Heart left ventricle (tissue), 16 donors: ENCODE results near the gene FAM193B. TPM values are rescaled to one million over a fixed set of nuclear protein-coding genes. Genes with fewer than 3 reads are reported as not detected.

Experiments used
- ATAC-seq, 4 donors: fragments of 200-7000 bp; cut with Tn5 transposase; one replicate each; pipeline ENCODE4 v1.9.1; 2020 to 2022; ENCODE audit warnings: moderate library complexity in 4 of 4, mild to moderate bottlenecking in 3 of 4, moderate number of reproducible peaks in 1 of 4
- DNase-seq, 5 donors: peaks; one replicate each; pipeline ENCODE4 v3.0.0-alpha.2; 2020
- H3K27ac ChIP-seq, 12 donors: fragments of 200-600 bp; sonication (generic) in 4 of 12; one replicate each; pipeline versions ENCODE4 v1.5.0 to v1.8.0; 2016 to 2022; ENCODE audit warnings: mild to moderate bottlenecking in 2 of 12
- H3K27me3 ChIP-seq, 9 donors: fragments of 200-600 bp; sonication (generic) in 2 of 9; one replicate each; pipeline versions ENCODE4 v1.5.1 to v1.8.0; 2016 to 2022; ENCODE audit warnings: mild to moderate bottlenecking in 3 of 9
- H3K36me3 ChIP-seq, 9 donors: fragments of 200-600 bp; sonication (generic) in 2 of 9; one replicate each; pipeline versions ENCODE4 v1.5.0 to v1.8.0; 2018 to 2022; ENCODE audit warnings: mild to moderate bottlenecking in 2 of 9
- H3K4me1 ChIP-seq, 12 donors: fragments of 200-600 bp; sonication (generic) in 4 of 12; one replicate each; pipeline versions ENCODE4 v1.5.0 to v1.8.0; 2016 to 2022; ENCODE audit warnings: mild to moderate bottlenecking in 3 of 12
- H3K4me3 ChIP-seq, 12 donors: fragments of 200-600 bp; sonication (generic) in 4 of 12; one replicate each; pipeline versions ENCODE4 v1.5.0 to v1.8.0; 2017 to 2022; ENCODE audit warnings: mild to moderate bottlenecking in 9 of 12, moderate library complexity in 4 of 12
- H3K9me3 ChIP-seq, 12 donors: fragments of 200-600 bp; sonication (generic) in 4 of 12; one replicate each; pipeline versions ENCODE4 v1.5.0 to v1.8.0; 2016 to 2022; ENCODE audit warnings: mild to moderate bottlenecking in 1 of 12
- CTCF ChIP-seq, 12 donors: fragments of 200-600 bp; sonication (generic) in 4 of 12; IDR thresholded peaks; one replicate each; pipeline versions ENCODE4 v1.5.0 to v1.8.0; 2018 to 2022; ENCODE audit warnings: antibody characterized with exemption in 12 of 12, mild to moderate bottlenecking in 5 of 12
- POLR2A ChIP-seq, 2 donors: fragments of 450-650 bp; IDR thresholded peaks; one replicate each; pipeline ENCODE4 v1.6.1; 2017; ENCODE audit warnings: antibody characterized with exemption in 2 of 2, mild to moderate bottlenecking in 2 of 2, moderate library complexity in 2 of 2
- WGBS, 4 donors: extraction: QIAGEN DNeasy Blood & Tissue Kit in 2 of 4; methylation state at CpG; one replicate each; pipeline versions ENCODE4 v1.1.5 to v1.1.7; 2013 to 2018; 5-methylcytosine and 5-hydroxymethylcytosine counted together
- intact Hi-C, 10 donors: fragments of 100-400 bp; cut with DNase I; formaldehyde crosslinking; loops; one replicate each; pipeline versions ENCODE4 v1.11.1 to v1.14.2; 2022
- polyA plus RNA-seq, 2 donors: library from polyadenylated mRNA; stranded (reverse); fragments of 200-250 nt; gene quantifications; one replicate each; pipeline ENCODE4 v1.2.3, GENCODE V29; 2013
- total RNA-seq, 9 donors: library from RNA; depleted of rRNA in 2 of 9; stranded (reverse); fragments of >200 nt in 2 of 9; fragmentation: NEBNext Ultra II Directional in 3 of 9; extraction: Animal tissue kit (Norgen Biotek cat#: 25700) in 3 of 9; gene quantifications; one replicate each; pipeline versions ENCODE4 v1.1.0 to v1.2.4, GENCODE V29; 2016 to 2023
- donor health status: ischemic (EF 13 %, LVEDD 7.1; RV severe dilation, severe dysfunction).
- donor health status: healthy with polysubstance abuse.
- donor health status: DM: no; HTN: yes; CAD: no.
- donor health status: DM: no; HTN: no; CAD: no.
- donor health status: ischemic (EF 25% LVEDD 6.9; RV normal size, moderate dysfunction).
- donor health status: ischemic (EF 25% LVEDD 5.7; RV mildly dilated, moderate dysfunction).
- donor health status: healthy.
- donor health status: DM: yes; HTN: yes; CAD: no.
- donor health status: ischemic (EF 35%, LVEDD 5.7; RV mildly dilated, moderate dysfunction).
- donor health status: nonischemic (EF 11% LVEDD 7.7; RV severe dilation, severe dysfunction).
- donor health status: DM: yes; HTN: yes; CAD: no.
- donor health status: PGD.
- donor health status: ischemic (EF 29% LVEDD 5.4; RV normal size, mild dysfunction).
- donor health status: nonischemic (EF 23%, LVEDD 6.1; RV moderate dilation, normal function).

Gene FAM193B
- total and polyA plus RNA-seq, 11 donors, result 13.1 to 58.9 (median 20.2) TPM

GRCh38 chr5:177591690-177592009 lies 37.3 kb upstream of the FAM193B start:
- Histone ChIP-seq H3K27ac (peak overlapping the region in 8 of 12 donors; percentile 73 to 89 (median 78)), H3K9me3 (no peaks in the 10 kb centered on the region), H3K36me3 (peaks cover 6 to 35% (median 34%) of the 10 kb centered on the region in 9 donors), H3K4me3 (peak overlapping the region; percentile 73 to 99 (median 84)), H3K4me1 (peaks cover 0 to 20% (median 14%) of the 10 kb centered on the region in 12 donors), H3K27me3 (peaks cover 0 to 15% (median 0%) of the 10 kb centered on the region in 9 donors)
- WGBS, 4 donors, result 10 to 16% (median 12%) methylated on average over 8 of the region's 8 CpGs
- ATAC-seq (no peak), DNase-seq (no peak)
- intact Hi-C loops, result loop anchor here in 5 of 10 donors (5.0 to 10.0 kb wide), 5 partner anchors 34 to 77 kb away; partner anchors contain the start of genes DDX41 (in 2 of the 5) and FAM193B (in 1 of the 5)
- TF ChIP-seq POLR2A (IDR thresholded peaks at IDR 0.05) (no peak), CTCF (IDR thresholded peaks at IDR 0.05) (no peak)

- Histone ChIP-seq H3K36me3 (peaks cover 6 to 23% (median 21%) of the 10 kb centered on the region in 9 donors), H3K9me3 (no peaks in the 10 kb centered on the region), H3K4me3 (no peak overlapping the region), H3K27me3 (peaks cover 0 to 15% (median 0%) of the 10 kb centered on the region in 9 donors), H3K27ac (no peak overlapping the region), H3K4me1 (peaks cover 0 to 20% (median 14%) of the 10 kb centered on the region in 12 donors)
- DNase-seq (no peak), ATAC-seq (no peak)
- intact Hi-C loops, result loop anchor here in 5 of 10 donors (5.0 to 10.0 kb wide), 5 partner anchors 33 to 76 kb away; partner anchors contain the start of genes DDX41 (in 2 of the 5) and FAM193B (in 1 of the 5)
- WGBS, 4 donors, result 50 to 72% (median 63%) methylated on average over 1 of the region's 1 CpG
- TF ChIP-seq POLR2A (IDR thresholded peaks at IDR 0.05) (no peak), CTCF (IDR thresholded peaks at IDR 0.05) (no peak)
These were observed 36.0 kb upstream of the FAM193B start for GRCh38 chr5:177590406-177590805.

- H3K27ac ChIP-seq, result no peak overlapping the region
- peaks cover 0 to 15% (median 11%) of the 10 kb centered on the region in 12 donors for H3K4me1 ChIP-seq
- intact Hi-C loops, result no loop called here
- no peak overlapping the region for H3K4me3 ChIP-seq
- ATAC-seq, result no peak
- H3K36me3 ChIP-seq, result peaks cover 0 to 3% (median 2%) of the 10 kb centered on the region in 9 donors
- H3K27me3 ChIP-seq, result peaks cover 0 to 15% (median 0%) of the 10 kb centered on the region in 9 donors
- 52 to 55% (median 54%) methylated on average over 13 of the region's 13 CpGs for WGBS, 4 donors
- TF ChIP-seq CTCF (IDR thresholded peaks at IDR 0.05) (no peak), POLR2A (IDR thresholded peaks at IDR 0.05) (no peak)
- DNase-seq, result no peak
- no peaks in the 10 kb centered on the region for H3K9me3 ChIP-seq
These were observed 34.1 kb upstream of the FAM193B start for GRCh38 chr5:177588413-177588909.

GRCh38 chr5:177578316-177578715 lies 24.0 kb upstream of the FAM193B start:
- intact Hi-C loops, result no loop called here

More at GRCh38 chr5:177578316-177578715, 24.0 kb upstream of the FAM193B start:
- Histone ChIP-seq H3K27ac (no peak overlapping the region), H3K9me3 (no peaks in the 10 kb centered on the region), H3K4me3 (no peak overlapping the region), H3K27me3 (no peaks in the 10 kb centered on the region), H3K36me3 (no peaks in the 10 kb centered on the region), H3K4me1 (no peaks in the 10 kb centered on the region)
- 89 to 94% (median 90%) methylated on average over 8 of the region's 8 CpGs for WGBS, 4 donors
- no peak for TF ChIP-seq POLR2A (IDR thresholded peaks at IDR 0.05)
- no peak for TF ChIP-seq CTCF (IDR thresholded peaks at IDR 0.05)
- ATAC-seq, result no peak
- DNase-seq, result no peak
